EL (cell line): ENCODE data around the gene PRDM16.

Experiments
- DNase-seq: peaks from one replicate; pipeline ENCODE4 v3.0.0-alpha.2; 2016

Gene PRDM16

GRCh38 chr1:3450202-3450863 is 381.3 kb downstream of the PRDM16 start:
- DNase-seq, result no peak

- DNase-seq, result no peak
Measured at GRCh38 chr1:3450983-3451382, 382.0 kb downstream of the PRDM16 start.

- DNase-seq, result no peak
Measured at GRCh38 chr1:3451994-3452865, 383.2 kb downstream of the PRDM16 start.

GRCh38 chr1:3452866-3453175 is 383.8 kb downstream of the PRDM16 start:
- no peak for DNase-seq

- DNase-seq, result peak; percentile 60
Measured at GRCh38 chr1:3453203-3453761, 384.3 kb downstream of the PRDM16 start.

GRCh38 chr1:3453891-3454810 is 385.1 kb downstream of the PRDM16 start, which contains the start of gene ARHGEF16:
TSS of gene ARHGEF16 (plus strand) at chr1:3454665. CDS start at chr1:3463085, 8,420 bp downstream.
- peak; percentile 57 for DNase-seq

- DNase-seq, result peak; percentile 23
Measured at GRCh38 chr1:3454811-3455618, 386.0 kb downstream of the PRDM16 start.

- DNase-seq, result no peak
Measured at GRCh38 chr1:3455670-3456448, 386.9 kb downstream of the PRDM16 start.

- DNase-seq, result no peak
Measured at GRCh38 chr1:3456449-3456963, 387.5 kb downstream of the PRDM16 start.

- no peak for DNase-seq
Measured at GRCh38 chr1:3456964-3457909, 388.2 kb downstream of the PRDM16 start.

- no peak for DNase-seq
Measured at GRCh38 chr1:3457910-3458883, 389.2 kb downstream of the PRDM16 start.

GRCh38 chr1:3459051-3459908 is 390.3 kb downstream of the PRDM16 start:
- DNase-seq, result no peak

- DNase-seq, result no peak
Measured at GRCh38 chr1:3459940-3460671, 391.1 kb downstream of the PRDM16 start.

- peak; percentile 42 for DNase-seq
Measured at GRCh38 chr1:3460672-3461131, 391.7 kb downstream of the PRDM16 start.

- DNase-seq, result no peak
Measured at GRCh38 chr1:3461238-3461933, 392.4 kb downstream of the PRDM16 start.

GRCh38 chr1:3461934-3462275 is 392.9 kb downstream of the PRDM16 start:
- no peak for DNase-seq
